GM12874 (cell line): ENCODE data around the gene PLEKHG3.

ENCODE experiments used
- CTCF ChIP-seq: IDR thresholded peaks from 2 replicates; pipeline ENCODE4 v1.5.1; 2011; ENCODE audit warnings: low read depth, mild to moderate bottlenecking, control low read depth, low read length, moderate library complexity; ENCODE audit not compliant: insufficient read depth

PLEKHG3 gene

GRCh38 chr14:64705381-64706118 is 1.3 kb downstream of the PLEKHG3 start:
- no peak for TF ChIP-seq CTCF

GRCh38 chr14:64706119-64706592 is 1.9 kb downstream of the PLEKHG3 start:
- no peak for TF ChIP-seq CTCF

DNA sequence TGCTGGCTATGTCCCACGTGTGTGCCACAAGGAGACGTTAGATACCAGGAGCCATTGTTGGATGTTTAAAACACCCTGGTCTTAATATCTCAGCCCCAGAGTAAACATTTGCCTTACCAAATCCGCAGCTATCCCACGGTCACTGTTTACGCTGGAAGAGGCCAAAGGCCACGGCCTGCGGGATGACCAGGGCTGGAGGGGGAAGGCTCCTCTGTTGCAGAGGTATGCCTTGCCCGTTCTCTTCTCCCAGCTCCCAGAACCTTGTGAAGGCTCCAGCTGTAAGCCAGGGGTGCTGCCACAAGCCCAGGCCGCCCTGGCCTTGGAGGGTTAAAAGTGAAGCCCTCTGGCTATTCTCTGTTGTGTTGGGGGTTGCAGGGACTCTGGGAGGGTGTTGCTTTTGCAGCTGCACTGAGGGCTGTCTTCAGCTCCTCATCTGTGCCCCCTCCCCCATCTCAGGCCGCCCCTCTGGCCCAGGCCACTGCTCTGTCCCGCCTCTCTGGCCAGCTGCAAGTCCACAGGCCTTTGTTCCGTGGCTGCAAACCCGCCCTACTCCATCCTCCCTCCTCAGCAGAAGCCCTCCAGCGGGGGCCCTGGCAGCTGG is 2.5 kb downstream of the PLEKHG3 start:
- no peak for TF ChIP-seq CTCF

GRCh38 chr14:64707661-64708060 is 3.4 kb downstream of the PLEKHG3 start:
- no peak for TF ChIP-seq CTCF

- no peak for TF ChIP-seq CTCF
Observed at GRCh38 chr14:64708148-64709004, 4.2 kb downstream of the PLEKHG3 start.

DNA sequence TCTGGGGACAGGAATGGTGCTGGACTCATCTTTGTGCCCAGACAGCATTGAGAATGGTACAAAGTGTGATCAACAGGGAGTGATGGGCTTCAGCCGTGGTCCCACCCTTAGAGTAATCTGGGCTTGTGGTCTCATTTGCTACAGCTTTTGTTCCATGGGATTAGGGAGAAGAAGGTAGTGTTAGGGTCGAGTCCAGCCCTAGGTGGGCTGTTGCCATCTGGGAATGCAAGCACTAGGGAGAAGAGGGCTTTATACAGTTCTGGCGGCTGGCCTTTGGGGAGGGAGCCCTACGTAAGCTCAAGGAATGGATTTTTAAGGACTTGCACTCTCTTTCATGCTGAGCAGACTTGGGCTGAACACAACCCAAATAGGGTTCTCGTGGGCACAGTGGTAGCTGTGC is 4.9 kb downstream of the PLEKHG3 start:
- TF ChIP-seq CTCF: no peak

- TF ChIP-seq CTCF: no peak
Observed at GRCh38 chr14:64711039-64711438, 6.8 kb downstream of the PLEKHG3 start.
